ENCODE data around the gene KRTAP13-4.

Gene KRTAP13-4

DNA sequence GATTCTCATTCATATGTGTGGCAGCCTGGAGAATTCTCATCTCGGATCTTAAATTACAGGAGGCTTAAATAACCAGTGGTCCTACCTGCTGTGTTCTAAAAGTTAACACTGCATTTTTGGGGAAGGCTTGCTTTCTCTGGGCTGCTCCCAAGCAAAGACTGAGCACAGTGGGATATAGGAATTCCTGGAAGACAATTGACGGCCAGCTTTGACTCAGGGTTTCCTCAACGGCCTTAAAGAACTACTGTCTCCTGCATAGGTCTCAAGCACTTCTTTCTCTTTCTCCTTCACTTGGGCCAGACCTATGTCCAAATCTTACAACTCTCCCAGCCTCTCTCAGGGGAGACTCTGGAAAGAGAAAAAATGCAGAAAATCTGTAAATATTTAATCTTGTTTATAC, 3.3 kb upstream of the KRTAP13-4 start:
- H3K27ac ChIP-seq: no peak overlapping the region
- TF ChIP-seq ZFX (IDR thresholded peaks at IDR 0.05): no peak
- TF ChIP-seq, protein P1, sequence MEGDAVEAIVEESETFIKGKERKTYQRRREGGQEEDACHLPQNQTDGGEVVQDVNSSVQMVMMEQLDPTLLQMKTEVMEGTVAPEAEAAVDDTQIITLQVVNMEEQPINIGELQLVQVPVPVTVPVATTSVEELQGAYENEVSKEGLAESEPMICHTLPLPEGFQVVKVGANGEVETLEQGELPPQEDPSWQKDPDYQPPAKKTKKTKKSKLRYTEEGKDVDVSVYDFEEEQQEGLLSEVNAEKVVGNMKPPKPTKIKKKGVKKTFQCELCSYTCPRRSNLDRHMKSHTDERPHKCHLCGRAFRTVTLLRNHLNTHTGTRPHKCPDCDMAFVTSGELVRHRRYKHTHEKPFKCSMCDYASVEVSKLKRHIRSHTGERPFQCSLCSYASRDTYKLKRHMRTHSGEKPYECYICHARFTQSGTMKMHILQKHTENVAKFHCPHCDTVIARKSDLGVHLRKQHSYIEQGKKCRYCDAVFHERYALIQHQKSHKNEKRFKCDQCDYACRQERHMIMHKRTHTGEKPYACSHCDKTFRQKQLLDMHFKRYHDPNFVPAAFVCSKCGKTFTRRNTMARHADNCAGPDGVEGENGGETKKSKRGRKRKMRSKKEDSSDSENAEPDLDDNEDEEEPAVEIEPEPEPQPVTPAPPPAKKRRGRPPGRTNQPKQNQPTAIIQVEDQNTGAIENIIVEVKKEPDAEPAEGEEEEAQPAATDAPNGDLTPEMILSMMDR (conservative IDR thresholded peaks at IDR 0.05): no peak

DNA sequence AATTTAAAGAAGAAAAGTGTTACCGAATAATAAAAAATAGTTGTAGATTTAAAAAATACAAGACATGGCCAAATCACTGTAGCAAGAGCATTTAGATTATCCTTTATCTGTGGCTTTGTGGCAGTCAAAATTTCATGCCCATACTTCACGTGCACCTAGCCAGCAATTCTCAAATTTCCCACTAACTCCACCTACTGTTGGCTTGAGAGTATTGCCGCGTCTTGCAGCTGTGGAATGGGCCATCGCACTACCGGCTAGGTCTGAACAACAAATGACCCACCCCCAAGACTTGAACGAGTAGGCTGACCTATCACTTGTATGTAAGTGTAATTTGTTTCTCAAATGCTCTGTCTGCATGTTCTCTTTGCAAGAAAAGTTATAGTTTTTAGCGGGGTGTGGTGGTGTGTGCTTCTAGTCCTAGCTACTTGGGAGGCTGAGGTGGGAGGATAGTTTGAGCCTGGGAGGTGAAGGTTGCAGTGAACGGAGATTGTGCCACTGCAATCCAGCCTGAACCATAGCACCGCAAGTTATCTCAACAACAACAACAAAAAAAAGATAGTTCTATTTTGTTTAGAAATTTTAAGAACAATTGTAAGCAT, 4.1 kb downstream of the KRTAP13-4 start:
- H3K27ac ChIP-seq: no peak overlapping the region
- TF ChIP-seq ZFX (IDR thresholded peaks at IDR 0.05): no peak
- TF ChIP-seq, protein P1 (conservative IDR thresholded peaks at IDR 0.05): peak; percentile 82

DNA sequence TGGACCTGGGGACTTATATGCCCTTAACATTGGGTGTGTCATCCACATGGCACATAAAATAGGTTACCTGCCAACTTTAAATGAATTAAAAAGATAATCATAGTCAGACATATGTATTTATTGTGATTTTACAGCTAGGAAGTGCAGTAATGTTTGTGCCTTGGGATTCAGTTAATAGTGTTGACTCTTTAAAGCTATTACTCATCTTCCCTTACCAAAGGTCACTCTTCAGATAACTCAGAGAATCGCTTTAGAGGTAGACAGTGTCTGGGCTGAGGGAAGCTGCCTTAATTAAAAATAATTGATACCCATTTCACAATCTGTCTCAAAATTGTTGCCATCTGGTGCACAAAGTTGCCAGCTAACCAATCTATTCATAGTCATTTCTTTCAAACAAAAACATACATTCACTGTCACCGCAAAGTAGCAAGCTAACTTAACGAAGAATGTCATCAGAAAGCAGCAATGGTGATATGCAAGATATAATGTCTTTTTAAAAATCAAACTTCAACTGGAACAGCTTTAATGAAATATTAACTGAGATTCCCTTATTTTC, 7.1 kb downstream of the KRTAP13-4 start:
- no peak for TF ChIP-seq ZFX (IDR thresholded peaks at IDR 0.05)
- TF ChIP-seq, protein P1 (conservative IDR thresholded peaks at IDR 0.05): no peak
- H3K27ac ChIP-seq: no peak overlapping the region

DNA sequence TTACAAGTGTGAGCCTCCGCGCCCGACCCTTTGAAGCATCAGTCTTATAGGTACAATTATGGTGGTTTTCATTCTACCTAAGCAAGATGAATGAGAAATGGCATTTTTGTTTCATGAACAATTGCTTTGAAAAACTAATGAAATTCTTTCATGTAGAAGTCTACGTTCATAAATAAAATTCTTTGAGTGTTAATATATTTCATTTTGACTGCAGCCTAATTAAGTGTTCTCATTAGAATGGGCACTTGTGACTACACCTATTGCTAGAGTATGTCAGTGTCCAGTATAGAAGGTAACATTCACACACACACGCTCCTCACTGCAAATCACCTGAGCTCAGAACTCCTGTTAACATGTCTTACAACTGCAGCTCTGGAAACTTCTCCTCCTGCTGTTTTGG, 10.0 kb downstream of the KRTAP13-4 start, which contains the start of gene KRTAP15-1:
TSS of gene KRTAP15-1 (plus strand) at position 301 of the 400 bp plus-strand sequence. CDS start at position 354, 53 bp downstream.
- TF ChIP-seq, protein P1 (conservative IDR thresholded peaks at IDR 0.05): no peak
- TF ChIP-seq ZFX (IDR thresholded peaks at IDR 0.05): no peak
- H3K27ac ChIP-seq: no peak within 1 kb of the TSS

DNA sequence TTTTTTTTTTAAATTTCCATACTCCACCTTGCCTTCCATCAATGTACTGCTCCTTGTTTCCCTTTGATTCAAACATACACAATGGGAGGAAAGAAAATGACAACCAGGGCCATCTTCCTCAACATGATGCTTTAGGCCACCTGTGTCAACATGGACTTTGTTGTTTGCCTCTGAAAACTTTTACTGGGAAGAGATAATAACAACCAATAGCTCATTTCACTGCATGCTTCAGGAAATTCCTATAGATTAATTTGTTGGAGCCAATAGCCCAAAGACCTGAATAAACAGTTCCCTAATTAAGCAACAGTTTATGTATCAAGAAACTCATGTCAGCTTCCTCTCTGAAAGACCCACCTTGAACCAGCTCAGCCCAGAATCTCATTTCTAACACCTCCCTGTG, 13.2 kb downstream of the KRTAP13-4 start:
- no peak for TF ChIP-seq ZFX (IDR thresholded peaks at IDR 0.05)
- TF ChIP-seq, protein P1 (conservative IDR thresholded peaks at IDR 0.05): no peak
- no peak overlapping the region for H3K27ac ChIP-seq

DNA sequence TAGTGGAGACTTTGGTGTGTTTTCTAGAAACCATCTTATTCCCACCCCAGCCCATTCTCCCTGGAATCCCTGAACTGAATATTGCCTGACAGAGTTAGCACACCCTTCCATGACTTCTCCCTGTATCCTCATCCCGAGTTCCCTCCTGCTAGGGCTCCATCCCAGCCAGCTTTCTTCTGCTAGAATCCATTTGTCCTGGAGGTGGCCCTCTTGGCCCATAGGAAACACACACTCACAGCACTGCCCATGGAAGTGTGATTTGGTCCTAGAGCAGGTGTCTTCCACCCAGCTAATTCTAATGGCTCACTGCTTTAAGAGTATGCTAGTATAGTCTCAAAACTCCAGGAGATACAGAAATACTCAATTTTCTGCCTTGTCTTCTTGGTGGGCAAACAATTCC, 14.2 kb downstream of the KRTAP13-4 start:
- TF ChIP-seq ZFX (IDR thresholded peaks at IDR 0.05): no peak
- TF ChIP-seq, protein P1 (conservative IDR thresholded peaks at IDR 0.05): no peak
- peak overlapping the region; percentile 33; the same call in 1 of the 2 replicates for H3K27ac ChIP-seq

DNA sequence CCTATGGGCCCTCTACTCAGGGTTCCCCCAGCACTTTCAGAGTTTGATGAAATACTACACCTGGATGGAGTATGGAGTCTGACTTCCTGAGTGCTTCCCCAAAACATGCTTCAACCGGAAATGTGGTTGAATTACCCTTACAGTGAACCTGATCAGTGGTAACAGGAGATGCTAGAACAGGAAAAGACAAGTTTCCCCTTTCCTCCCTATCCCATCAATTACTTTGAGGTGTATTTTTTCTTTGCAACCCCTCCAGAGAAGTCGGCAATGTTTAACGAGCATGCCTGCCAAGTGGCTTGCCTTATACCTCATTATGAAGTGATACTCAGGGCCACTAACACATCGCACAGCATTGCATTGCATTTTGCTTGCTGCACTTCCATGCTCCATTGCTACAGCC, 17.0 kb downstream of the KRTAP13-4 start:
- TF ChIP-seq, protein P1 (conservative IDR thresholded peaks at IDR 0.05): no peak
- no peak for TF ChIP-seq ZFX (IDR thresholded peaks at IDR 0.05)
- no peak overlapping the region for H3K27ac ChIP-seq
